HG03060 (cell line): ENCODE measurements around the gene LONRF2.

Source experiments
- ATAC-seq: cut with Tn5 transposase; IDR thresholded peaks from one replicate; pipeline ENCODE4 v1.9.1; 2021; ENCODE audit warnings: low read depth, moderate number of reproducible peaks; ENCODE audit not compliant: unreplicated experiment

LONRF2 gene

DNA sequence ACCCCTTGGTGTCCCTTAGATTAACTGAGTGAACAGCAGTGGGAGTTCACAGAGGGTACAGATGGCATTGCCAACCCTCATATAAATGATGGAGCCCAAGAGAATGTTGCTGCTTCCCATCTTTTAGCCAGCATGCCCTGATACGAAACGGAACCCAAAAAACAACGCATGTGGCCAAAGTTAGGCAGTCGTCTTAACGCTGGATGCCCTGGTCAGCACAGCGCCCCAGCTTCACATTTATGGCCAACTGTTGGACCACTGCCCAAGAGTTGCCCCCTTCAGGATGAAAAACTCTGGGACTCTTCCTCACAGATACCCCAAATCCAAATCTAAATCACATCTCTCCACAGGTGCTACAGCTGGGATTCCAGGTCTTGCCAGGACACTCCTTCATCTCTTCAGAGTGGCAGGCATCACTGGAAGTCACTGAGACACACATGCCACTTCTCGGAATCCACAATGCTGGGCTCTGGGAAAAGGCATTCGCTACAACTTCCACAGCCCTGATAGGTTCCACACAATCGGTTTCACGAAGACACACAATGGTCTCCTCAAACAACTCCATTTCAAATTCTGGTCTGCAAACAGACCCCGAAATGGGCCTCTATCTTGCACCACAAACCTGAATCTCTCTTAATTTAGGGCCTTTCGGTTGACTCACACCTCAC lies 44.6 kb downstream of the LONRF2 start:
- ATAC-seq = no peak

DNA sequence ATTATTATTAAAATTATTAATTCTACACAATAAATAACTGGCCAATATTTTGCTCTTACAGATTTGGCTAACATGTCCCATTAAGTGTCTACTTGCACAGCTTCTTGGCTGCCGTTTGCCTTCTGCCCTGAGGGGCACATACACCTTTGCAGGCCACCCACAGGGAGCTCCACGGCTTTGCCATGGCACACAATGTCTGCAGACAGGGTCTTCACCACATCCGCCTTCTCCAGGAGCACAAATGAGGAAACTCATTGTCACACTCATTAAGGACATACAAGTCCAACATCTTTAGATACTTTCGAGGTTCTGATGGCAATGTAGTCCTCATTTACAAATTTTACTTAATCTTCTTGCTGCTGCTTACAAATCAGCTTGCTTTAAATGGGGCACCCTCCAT lies 45.6 kb downstream of the LONRF2 start:
- ATAC-seq = no peak

DNA sequence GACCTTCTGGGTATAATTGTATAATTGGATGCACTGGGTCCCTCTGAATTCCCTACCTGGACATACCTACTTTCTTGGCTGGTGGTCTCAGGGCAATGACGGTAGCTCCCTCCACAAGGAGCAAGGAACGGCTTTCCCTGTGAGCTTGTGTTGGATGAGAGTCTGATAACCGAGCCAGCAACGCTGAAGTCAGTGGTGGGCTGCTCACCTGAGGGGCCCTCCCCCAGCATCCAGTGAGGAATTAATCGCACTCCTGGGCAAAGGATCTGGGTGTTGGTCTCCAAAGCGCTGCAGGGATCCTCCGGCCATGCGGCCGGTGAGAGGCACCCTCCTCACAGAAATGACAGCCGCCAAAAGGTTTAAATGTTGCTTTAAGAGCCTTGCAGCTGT lies 47.1 kb downstream of the LONRF2 start:
- no peak for ATAC-seq

DNA sequence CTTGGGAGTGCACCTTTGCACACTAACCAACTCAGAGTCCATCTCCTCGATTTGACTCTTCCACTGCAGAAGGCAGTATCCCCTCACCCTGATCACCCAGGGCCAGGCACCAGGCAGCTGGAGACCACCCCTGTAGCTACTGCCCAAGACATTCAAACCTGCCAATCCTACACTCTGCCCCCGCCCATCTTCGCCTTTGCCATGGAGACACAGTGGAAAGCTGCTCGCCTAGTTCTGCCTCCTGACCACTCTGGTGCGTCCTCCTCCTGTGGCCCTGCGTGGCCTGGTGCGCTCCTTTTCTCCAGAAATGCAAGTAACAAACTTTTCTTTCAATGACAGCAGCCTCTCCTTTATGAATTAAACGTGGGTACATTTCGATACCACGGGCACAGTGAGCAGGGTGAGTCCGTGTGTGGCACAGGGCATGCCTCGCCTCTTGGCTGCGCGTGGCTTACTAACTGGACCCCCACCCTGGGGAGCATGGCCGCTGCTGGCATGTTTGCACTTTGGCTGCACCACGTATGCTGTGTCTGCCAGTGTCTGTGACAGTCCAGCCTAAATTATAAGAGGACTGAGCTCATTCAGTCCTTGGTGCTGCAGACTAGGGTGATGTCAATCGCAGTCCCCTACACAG lies 47.6 kb downstream of the LONRF2 start:
- ATAC-seq = no peak

DNA sequence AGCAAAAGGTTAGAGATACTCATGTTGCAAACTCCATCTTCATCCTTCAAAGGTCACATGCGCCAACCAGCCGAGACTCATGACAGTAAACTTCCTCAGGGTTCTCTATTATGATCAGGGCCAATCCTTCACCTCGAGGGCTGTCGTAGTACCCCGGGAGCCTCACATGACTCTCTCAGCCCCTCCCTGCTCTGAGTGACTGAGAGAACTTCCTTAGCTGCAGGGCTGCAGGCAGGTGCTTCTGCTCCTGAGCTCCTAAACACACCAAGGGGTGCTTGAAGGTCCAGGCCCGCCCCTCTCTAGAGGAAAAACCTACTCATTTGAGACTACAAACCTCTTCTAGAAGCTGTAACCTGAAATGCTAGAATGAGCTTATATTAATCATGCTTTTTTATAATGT lies 48.2 kb downstream of the LONRF2 start:
- no peak for ATAC-seq

- ATAC-seq = no peak
Observed at GRCh38 chr2:100273387-100273786, 48.9 kb downstream of the LONRF2 start.

GRCh38 chr2:100272841-100273329 lies 49.4 kb downstream of the LONRF2 start:
- ATAC-seq = no peak

DNA sequence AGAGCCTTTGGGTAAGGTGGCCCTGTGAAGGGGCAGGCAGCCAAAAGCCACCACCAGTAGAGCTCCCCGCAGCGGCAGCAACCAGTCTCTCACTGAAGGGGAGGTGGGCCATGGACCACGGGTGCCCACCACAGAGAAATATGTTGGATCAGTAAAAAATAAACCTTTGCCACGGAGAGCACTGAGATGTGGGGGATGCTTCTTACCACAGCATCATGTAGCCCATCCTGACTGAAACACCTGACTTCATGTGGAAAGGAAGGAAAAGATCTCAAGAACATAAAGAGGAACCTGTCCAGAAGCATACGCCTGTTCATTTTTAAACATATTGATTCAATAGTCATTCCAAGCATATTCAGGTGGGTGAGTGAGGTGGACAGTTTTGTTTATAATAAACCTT lies 51.1 kb downstream of the LONRF2 start:
- ATAC-seq = no peak

- ATAC-seq = no peak
Observed at GRCh38 chr2:100270381-100271146, 51.7 kb downstream of the LONRF2 start.

DNA sequence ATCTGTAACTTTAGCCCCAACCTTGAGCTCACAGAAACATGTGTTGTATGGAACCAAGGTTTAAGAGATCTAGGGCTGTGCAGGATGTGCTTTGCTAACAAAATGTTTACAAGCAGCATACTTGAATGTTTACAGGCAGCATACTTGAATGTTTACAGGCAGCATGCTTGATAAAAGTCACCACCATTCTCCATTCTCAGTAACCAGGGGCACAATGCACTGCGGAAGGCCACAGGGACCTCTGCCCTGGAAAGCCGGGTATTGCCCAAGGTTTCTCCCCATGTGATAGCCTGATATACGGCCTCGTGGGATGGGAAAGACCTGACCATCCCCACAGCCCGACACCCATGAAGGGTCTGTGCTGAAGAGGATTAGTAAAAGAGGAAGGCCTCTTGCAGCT lies 52.4 kb downstream of the LONRF2 start:
- ATAC-seq = no peak

DNA sequence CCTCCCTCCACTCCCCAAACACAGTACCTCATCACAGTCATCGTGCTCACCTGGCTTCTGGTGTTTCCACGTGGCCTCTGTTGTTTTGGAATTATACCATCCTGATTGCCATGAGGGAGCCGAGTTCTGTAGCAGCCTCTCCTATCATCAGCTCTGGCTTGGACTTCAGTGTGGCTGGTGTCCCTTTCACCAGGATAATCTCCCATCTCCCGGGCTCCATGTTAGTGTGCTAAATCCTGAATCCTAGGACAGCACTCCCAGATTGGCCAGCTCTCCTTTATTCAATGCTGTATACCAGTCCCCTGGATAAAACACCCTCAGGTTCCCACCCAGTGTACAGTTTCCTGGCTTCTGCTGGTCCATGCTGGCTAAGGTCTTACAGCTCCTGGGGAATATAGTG lies 53.3 kb downstream of the LONRF2 start:
- ATAC-seq = no peak

DNA sequence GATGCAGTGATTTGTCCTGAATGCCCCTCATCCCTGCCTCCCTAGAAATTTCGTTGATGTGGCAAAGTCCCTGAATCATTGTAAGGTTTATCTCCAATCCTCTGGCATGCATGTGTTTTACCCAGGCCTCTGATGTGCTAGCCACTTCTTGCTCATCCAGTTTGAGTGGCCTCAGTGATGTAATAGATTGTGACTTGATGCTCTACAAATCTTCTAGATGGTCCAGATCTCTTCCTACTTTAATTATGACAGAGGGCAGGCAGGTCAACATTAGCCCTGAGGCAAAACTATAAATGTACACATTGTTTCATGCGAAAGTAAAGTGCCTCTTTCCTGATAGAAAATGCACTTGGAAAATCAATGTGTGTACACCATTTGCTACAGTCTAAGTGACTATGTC lies 54.5 kb downstream of the LONRF2 start:
- ATAC-seq = no peak

DNA sequence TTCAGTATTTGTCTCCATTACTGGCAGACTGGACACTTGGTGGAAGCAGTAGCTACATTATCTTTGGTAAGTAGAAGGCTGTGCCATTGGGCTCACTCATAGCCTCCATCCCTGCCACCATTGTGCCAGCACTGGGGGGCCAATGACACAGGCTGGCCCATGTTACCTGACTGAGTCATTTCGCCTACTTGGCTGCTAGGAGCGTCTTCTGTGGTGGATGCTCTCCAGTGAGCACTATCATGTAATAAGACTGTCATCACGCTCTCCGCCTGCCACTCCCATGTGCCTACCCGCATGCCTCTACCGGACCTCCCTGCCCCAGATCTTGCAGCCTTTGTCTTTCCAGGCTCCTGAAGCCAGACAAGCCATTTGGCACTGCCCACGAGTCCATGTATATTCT lies 56.2 kb downstream of the LONRF2 start:
- no peak for ATAC-seq

DNA sequence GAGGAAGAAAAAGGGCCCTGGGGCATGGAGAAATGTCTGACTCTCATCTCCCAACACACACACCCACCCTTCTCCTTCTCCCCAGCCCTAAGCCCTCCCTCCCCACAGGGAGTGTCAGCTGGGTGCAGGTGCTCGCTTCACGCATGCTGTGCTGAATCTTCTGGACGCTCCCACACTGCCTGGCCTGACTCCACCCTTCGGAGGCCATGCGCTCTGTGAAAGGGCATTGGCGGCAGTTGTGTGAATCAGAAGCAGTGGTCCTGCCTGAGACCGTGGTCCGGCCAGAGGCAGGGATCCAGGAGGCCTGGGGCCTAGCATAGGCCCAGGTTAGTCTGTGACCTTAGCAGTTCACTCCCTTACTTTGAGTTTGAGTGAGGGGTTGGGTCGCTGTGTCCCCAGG lies 57.1 kb downstream of the LONRF2 start:
- ATAC-seq = no peak

DNA sequence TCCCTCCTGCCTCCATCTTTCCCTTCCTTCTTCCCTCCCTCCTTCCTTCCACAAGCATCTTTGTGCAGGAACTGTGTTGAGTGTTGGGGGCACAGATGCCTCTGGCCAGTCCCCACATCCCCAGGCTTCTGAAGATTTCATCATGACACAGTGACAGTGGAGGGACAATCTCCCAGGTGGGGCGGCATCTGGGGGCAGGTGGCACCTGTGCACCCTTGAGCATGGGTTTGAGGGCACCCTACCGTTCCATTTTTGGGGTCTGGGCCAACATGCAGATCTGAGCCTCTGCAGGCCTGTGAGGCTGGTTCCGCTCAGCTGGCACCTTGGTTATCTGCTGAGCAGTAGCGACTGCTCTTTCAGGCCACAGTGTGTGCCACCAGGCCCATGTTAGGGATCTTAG lies 57.6 kb downstream of the LONRF2 start:
- ATAC-seq = no peak

DNA sequence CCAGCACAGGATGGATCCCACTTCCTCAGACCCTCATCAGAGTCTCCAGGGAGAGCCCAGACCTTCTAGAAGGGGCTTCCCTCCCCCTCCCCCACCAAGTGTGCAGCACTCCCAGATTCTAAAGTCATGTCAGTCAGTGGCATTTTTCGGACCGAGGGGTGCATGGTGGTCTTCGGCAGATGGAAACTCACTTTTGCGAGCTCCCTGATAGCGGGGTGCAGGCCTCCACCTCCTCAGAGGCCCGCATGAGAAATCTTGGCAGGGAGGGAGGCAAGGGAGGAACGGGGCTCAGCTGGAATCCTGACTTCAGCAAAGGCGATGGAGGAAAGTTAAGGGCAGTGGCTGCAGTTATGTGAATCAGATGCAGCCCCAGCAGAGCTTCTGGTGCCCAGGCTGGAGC lies 58.2 kb downstream of the LONRF2 start:
- ATAC-seq = no peak

- ATAC-seq = no peak
Observed at GRCh38 chr2:100262555-100263320, 59.6 kb downstream of the LONRF2 start.

DNA sequence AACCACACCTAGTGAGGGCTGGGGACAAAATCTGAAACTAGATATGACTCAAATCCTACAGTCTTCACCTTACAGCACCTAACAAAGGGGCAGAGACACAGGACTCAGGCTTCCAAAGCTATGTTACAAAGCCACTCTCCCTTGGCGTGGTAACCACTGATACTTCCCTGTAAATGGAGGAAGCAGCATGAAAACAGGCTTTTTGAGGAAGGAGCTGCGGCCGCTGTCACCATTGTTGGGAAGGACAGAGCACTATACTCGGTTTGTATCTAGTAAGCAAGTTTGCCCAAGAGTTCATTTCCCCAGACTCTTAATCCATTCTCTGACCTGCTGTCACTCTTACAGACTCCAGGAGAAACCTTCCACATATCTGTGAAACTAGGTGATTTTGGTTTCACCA lies 60.3 kb downstream of the LONRF2 start:
- no peak for ATAC-seq

DNA sequence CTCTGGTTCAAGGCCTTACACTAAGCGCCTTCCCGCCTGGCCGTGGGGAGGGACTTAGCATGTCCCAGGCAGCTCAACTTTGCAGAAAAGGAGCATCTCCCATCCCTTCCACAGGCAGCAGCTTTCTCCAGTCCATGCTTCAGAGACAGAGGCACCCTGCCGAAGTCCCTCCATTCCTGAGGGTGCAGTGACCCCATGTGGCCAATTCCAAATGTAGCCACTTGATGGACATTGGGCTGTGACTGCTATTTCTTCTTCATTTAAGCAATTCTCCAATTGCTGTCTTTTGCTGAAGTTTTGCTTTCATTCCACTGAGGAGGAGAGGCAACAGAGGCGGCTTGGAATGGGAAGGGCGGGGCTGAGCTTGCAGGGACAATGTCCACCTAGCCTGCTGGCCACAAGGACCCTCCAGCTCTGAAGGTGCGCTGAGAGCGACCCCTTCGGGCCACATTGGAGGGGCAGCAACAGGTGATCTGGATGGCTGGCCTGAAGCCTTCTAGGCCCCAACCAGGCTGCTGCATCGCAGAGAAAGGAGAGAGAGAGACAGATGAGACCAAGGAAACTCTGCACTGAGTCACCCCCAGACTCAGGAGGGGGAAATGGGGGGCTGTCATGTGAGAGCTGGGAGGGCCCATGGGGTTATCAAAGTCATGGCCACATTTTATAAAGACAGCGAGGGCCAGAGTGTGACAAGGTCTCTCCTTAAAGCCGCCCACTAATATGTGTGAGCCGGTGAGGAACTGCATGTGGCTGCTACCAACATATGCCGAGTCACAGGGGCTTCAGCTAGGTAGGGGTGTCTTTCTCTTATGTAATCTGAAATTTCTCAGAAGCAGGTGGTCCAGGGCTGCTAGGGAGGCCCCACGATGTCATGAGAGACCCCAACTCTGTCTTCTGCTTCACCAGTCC lies 61.3 kb downstream of the LONRF2 start:
- ATAC-seq = no peak

DNA sequence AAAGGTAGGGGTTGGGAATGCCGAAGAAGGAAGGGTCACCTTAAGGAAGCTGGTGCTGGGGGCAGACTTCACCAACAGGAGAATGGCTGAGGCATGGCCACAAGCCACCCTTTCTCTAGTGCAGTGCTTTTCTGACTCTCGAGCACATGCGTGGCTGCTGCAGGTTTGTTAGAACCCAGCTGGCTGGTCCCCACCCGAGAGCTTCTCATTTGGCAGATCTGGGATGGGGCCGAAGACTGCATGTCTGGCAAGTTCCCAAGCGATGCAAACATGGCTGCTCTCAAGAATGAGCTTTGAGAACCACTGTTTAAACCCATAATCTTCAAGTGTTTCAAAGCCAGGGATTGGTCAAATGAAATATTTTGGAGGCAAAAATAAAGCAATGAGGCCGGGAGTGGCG lies 63.2 kb downstream of the LONRF2 start:
- ATAC-seq = no peak
